NOMO-1 (cell line): ENCODE data around the gene MYH10.
"Not testable (repeated sequence)": the region's sequence is repeated elsewhere in the genome, so short reads cannot be mapped to it uniquely, and the experiment has no call there.

Experiments
- DNase-seq, 2 experiments: peaks; one replicate each; lab custom pipeline; 2025; ENCODE audit not compliant: unreplicated experiment in 2 of 2; lab: John Stamatoyannopoulos, UW

Gene MYH10

GRCh38 chr17:8558144-8558543, 72.4 kb downstream of the MYH10 start:
- DNase-seq: no peak

- no peak for DNase-seq
Observed at GRCh38 chr17:8557176-8557806, 73.2 kb downstream of the MYH10 start.

GRCh38 chr17:8556074-8556473, 74.5 kb downstream of the MYH10 start:
- no peak for DNase-seq

GRCh38 chr17:8555062-8555461, 75.5 kb downstream of the MYH10 start:
- no peak for DNase-seq

GRCh38 chr17:8552577-8553320, 77.8 kb downstream of the MYH10 start:
- no peak for DNase-seq

- peak; percentile 86 to 95 for DNase-seq
Observed at GRCh38 chr17:8542599-8543502, 87.7 kb downstream of the MYH10 start.

- not testable (repeated sequence) for DNase-seq
Observed at GRCh38 chr17:8539976-8540375, 90.5 kb downstream of the MYH10 start.

- DNase-seq: no peak
Observed at GRCh38 chr17:8537734-8538133, 92.8 kb downstream of the MYH10 start.

GRCh38 chr17:8534498-8535188, 95.9 kb downstream of the MYH10 start:
- DNase-seq: no peak

- DNase-seq: no peak
Observed at GRCh38 chr17:8532021-8532420, 98.5 kb downstream of the MYH10 start.

GRCh38 chr17:8522577-8522976, 107.9 kb downstream of the MYH10 start:
- DNase-seq: no peak

GRCh38 chr17:8520981-8521380, 109.5 kb downstream of the MYH10 start:
- DNase-seq: no peak

- DNase-seq: no peak
Observed at GRCh38 chr17:8518850-8519249, 111.7 kb downstream of the MYH10 start.

- no peak for DNase-seq
Observed at GRCh38 chr17:8518326-8518725, 112.2 kb downstream of the MYH10 start.

- no peak for DNase-seq
Observed at GRCh38 chr17:8514801-8515200, 115.7 kb downstream of the MYH10 start.

- no peak for DNase-seq
Observed at GRCh38 chr17:8506145-8506544, 124.4 kb downstream of the MYH10 start.

- DNase-seq: no peak
Observed at GRCh38 chr17:8504460-8505207, 125.9 kb downstream of the MYH10 start.

- DNase-seq: no peak
Observed at GRCh38 chr17:8503807-8504206, 126.7 kb downstream of the MYH10 start.

- no peak for DNase-seq
Observed at GRCh38 chr17:8503368-8503767, 127.2 kb downstream of the MYH10 start.

GRCh38 chr17:8502126-8502525, 128.4 kb downstream of the MYH10 start:
- no peak for DNase-seq
